Adrenal gland (tissue), 19 donors: ENCODE measurements around the gene PCYOX1L. TPM values are rescaled to one million over a fixed set of nuclear protein-coding genes. Genes with fewer than 3 reads are reported as not detected.

Experiments
- DNase-seq, 7 donors: peaks; one replicate each; pipeline ENCODE4 v3.0.0-alpha.2; 2019 to 2020
- H3K27ac ChIP-seq, 5 donors: fragments of 200-600 bp; sonication (generic) in 4 of 5; 1 replicate in 3 of 5; 2 replicates in 2 of 5; pipeline versions ENCODE4 v1.5.1 to v1.8.0; 2016 to 2020; ENCODE audit warnings: mild to moderate bottlenecking in 1 of 5
- H3K27me3 ChIP-seq: fragments of 200-600 bp; 2 replicates; pipeline ENCODE4 v1.8.0; 2021
- H3K36me3 ChIP-seq, 2 donors: fragments of 200-600 bp; replicated peaks in 1 of 2; 1 replicate in 1 of 2; 2 replicates in 1 of 2; pipeline versions ENCODE4 v1.5.1 to v1.8.0; 2018 to 2022
- H3K4me1 ChIP-seq, 2 donors: fragments of 200-600 bp; replicated peaks in 1 of 2; 1 replicate in 1 of 2; 2 replicates in 1 of 2; pipeline versions ENCODE4 v1.5.1 to v1.8.0; 2018 to 2021
- H3K4me3 ChIP-seq, 4 donors: fragments of 200-600 bp; sonication (generic) in 3 of 4; one replicate each; pipeline ENCODE4 v1.5.1; 2016 to 2018
- H3K9me3 ChIP-seq, 3 donors: fragments of 200-600 bp; sonication (generic) in 1 of 3; replicated peaks in 1 of 3; 1 replicate in 2 of 3; 2 replicates in 1 of 3; pipeline versions ENCODE4 v1.5.1 to v1.8.0; 2016 to 2021
- POLR2A ChIP-seq, 2 donors: fragments of 450-650 bp; IDR thresholded peaks; one replicate each; pipeline ENCODE4 v1.6.1; 2017; ENCODE audit warnings: antibody characterized with exemption in 2 of 2, mild to moderate bottlenecking in 2 of 2, moderate library complexity in 1 of 2
- WGBS, 4 donors: extraction: QIAGEN DNeasy Blood & Tissue Kit in 2 of 4; methylation state at CpG; one replicate each; pipeline versions ENCODE4 v1.1.5 to v1.1.7; 2013 to 2017; 5-methylcytosine and 5-hydroxymethylcytosine counted together
- intact Hi-C, 2 donors: fragments of 100-400 bp; cut with DNase I; formaldehyde crosslinking; loops; one replicate each; pipeline versions ENCODE4 v1.14.1 to v1.15.0; 2022 to 2023
- long read RNA-seq, 10 donors: library from polyadenylated mRNA in 3 of 10; unstranded in 2 of 10; stranded (forward) in 1 of 10; transcript quantifications; one replicate each; pipeline ENCODE4 v2.0.0 and lab custom pipeline, GENCODE V29; 2021 to 2026
- polyA plus RNA-seq, 3 donors: library from polyadenylated mRNA; stranded (reverse); fragments of 200-250 nt in 2 of 3; fragments of 350-450 nt in 1 of 3; fragmentation: Illumina TruSeq in 1 of 3; extraction: RNeasy Lipid Tissue Mini Kit (QIAGEN cat#74804) in 1 of 3; gene quantifications; one replicate each; pipeline ENCODE4 v1.2.3, GENCODE V29; 2013 to 2014
- total RNA-seq, 9 donors: library from RNA; depleted of rRNA in 4 of 9; stranded (reverse); fragments of >200 nt in 4 of 9; fragments of 120-200 nt in 1 of 9; fragmentation: NEBNext Ultra II Directional in 1 of 9; extraction: Animal tissue kit (Norgen Biotek cat#: 25700) in 1 of 9; gene quantifications; one replicate each; pipeline versions ENCODE4 v1.1.0 to v1.2.4, GENCODE V29; 2013 to 2023
- TF ChIP-seq, protein P1 (sequence below), 6 experiments: fragments of 450-650 bp in 4 of 6; fragments of 200-600 bp in 2 of 6; sonication (generic) in 1 of 6; IDR thresholded peaks; 1 replicate in 5 of 6; 2 replicates in 1 of 6; pipeline versions ENCODE4 v1.5.1 to v1.8.0; 2016 to 2021; ENCODE audit warnings: antibody characterized with exemption in 6 of 6, mild to moderate bottlenecking in 2 of 6, moderate library complexity in 1 of 6
- donor health status: healthy with polysubstance abuse.
- donor health status: Bipolar disorder and iron deficiency.
- donor health status: DM: yes; HTN: yes; CAD: no.
- donor health status: DM: no; HTN: no; CAD: no.
- donor health status: DM: no; HTN: no; CAD: no.
- donor health status: DM: yes; HTN: yes; CAD: no.

Gene PCYOX1L, protein sequence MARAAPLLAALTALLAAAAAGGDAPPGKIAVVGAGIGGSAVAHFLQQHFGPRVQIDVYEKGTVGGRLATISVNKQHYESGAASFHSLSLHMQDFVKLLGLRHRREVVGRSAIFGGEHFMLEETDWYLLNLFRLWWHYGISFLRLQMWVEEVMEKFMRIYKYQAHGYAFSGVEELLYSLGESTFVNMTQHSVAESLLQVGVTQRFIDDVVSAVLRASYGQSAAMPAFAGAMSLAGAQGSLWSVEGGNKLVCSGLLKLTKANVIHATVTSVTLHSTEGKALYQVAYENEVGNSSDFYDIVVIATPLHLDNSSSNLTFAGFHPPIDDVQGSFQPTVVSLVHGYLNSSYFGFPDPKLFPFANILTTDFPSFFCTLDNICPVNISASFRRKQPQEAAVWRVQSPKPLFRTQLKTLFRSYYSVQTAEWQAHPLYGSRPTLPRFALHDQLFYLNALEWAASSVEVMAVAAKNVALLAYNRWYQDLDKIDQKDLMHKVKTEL
- total RNA-seq: 10 to 100 TPM in 2 of 9 donors, 1 to 10 TPM in 7; 4.7 to 17.1 (median 8.1) TPM
- 10 to 100 TPM; 12.3 to 15.4 (median 15.0) TPM for polyA plus RNA-seq
- long read RNA-seq, donor 1, full-length matches to known transcripts: 9 of 9 reads
- long read RNA-seq, donor 1, partial matches to known transcripts: 0 of 9 reads
- long read RNA-seq, donor 1, other reads (novel, unspliced or antisense): 0 of 9 reads
- long read RNA-seq, donor 2, partial matches to known transcripts: 9 of 10 reads
- long read RNA-seq, donor 2, other reads (novel, unspliced or antisense): 0 of 10 reads
- long read RNA-seq, donor 3, full-length matches to known transcripts: 10 of 22 reads
- long read RNA-seq, donor 3, partial matches to known transcripts: 12 of 22 reads
- long read RNA-seq, donor 3, other reads (novel, unspliced or antisense): 0 of 22 reads
- long read RNA-seq, donor 4, partial matches to known transcripts: 0 of 5 reads
- long read RNA-seq, donor 4, other reads (novel, unspliced or antisense): 1 of 5 reads
- long read RNA-seq, donor 5, full-length matches to known transcripts: 28 of 29 reads
- long read RNA-seq, donor 5, partial matches to known transcripts: 1 of 29 reads
- long read RNA-seq, donor 5, other reads (novel, unspliced or antisense): 0 of 29 reads
- long read RNA-seq, donor 6, partial matches to known transcripts: 0 of 4 reads
- long read RNA-seq, donor 6, other reads (novel, unspliced or antisense): 1 of 4 reads
- long read RNA-seq, donor 7, transcript PCYOX1L-201 (6 exons, 2,546 nt): major isoform, 7 of 8 reads
- long read RNA-seq, donor 7, partial matches to known transcripts: 0 of 8 reads
- long read RNA-seq, donor 7, other reads (novel, unspliced or antisense): 0 of 8 reads
- long read RNA-seq, donor 8, full-length matches to known transcripts: 25 of 32 reads
- long read RNA-seq, donor 8, partial matches to known transcripts: 7 of 32 reads
- long read RNA-seq, donor 8, other reads (novel, unspliced or antisense): 0 of 32 reads
- long read RNA-seq, donor 9, full-length matches to known transcripts: 9 of 18 reads
- long read RNA-seq, donor 9, partial matches to known transcripts: 9 of 18 reads
- long read RNA-seq, donor 9, other reads (novel, unspliced or antisense): 0 of 18 reads
- long read RNA-seq, donor 10, full-length matches to known transcripts: 7 of 7 reads
- long read RNA-seq, donor 10, partial matches to known transcripts: 0 of 7 reads
- long read RNA-seq, donor 10, other reads (novel, unspliced or antisense): 0 of 7 reads

DNA sequence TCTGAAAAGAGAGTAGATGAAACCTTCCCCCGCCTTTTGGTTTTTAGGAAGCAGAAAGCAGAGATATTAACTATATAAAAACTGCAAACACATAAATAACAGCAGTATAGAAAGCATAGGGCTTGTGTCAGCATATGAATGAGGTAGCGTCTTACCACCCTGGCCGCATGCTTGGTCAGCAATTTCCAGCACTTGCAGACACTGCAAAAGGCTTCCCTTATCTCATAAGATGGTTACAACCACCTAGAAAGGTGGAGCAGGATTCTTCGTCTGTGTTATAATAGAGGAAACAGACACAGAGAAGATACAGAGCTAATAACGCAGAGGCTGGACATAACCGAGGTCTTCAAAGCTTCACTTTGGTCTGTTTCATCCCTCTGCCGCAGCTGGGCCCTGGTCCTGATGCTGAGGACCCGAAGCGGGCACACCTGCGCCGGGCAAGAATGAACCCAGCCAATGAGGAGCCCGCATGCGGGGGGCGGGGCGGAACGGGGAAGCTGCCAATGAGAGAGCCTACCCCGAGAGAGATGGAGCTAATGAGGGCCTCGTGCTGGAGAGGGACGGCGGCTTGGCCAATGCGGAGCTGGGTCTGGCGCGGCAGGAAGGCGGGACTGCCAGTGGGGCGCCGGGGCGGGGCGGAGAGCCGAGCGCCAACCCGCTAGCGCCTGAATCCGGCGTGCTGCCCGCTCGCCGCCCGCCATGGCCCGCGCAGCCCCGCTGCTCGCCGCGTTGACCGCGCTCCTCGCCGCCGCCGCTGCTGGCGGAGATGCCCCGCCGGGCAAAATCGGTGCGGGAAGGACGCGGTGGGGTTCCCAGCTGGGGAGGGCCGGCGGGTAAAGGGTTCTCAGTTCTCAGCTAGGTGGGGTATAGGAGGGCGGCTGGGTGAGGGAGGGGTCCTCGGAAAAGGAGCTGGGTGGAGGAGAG is at the start of gene PCYOX1L:
TSS of gene PCYOX1L (plus strand) at position 677 of the 924 bp plus-strand sequence. CDS start at position 700, 23 bp downstream.
- Histone ChIP-seq H3K4me1 (peaks cover 7 to 10% of the 10 kb centered on the region in 2 donors), H3K27ac (peak within 1 kb of the TSS in 3 of 5 donors; percentile 10 to 53 (median 48)), H3K4me3 (peak within 1 kb of the TSS in 3 of 4 donors; percentile 29 to 94 (median 57)), H3K27me3 (no peaks in the 10 kb centered on the region), H3K36me3 (peaks cover 0 to 12% of the 10 kb centered on the region in 2 donors), H3K9me3 (no peaks in the 10 kb centered on the region)
- peak; percentile 93 to 97 (median 96) for DNase-seq
- WGBS, 4 donors: 2 to 3% (median 2%) methylated on average over 13 to 60 of the region's 61 CpGs
- intact Hi-C loops: no loop called here
- TF ChIP-seq, protein P1, sequence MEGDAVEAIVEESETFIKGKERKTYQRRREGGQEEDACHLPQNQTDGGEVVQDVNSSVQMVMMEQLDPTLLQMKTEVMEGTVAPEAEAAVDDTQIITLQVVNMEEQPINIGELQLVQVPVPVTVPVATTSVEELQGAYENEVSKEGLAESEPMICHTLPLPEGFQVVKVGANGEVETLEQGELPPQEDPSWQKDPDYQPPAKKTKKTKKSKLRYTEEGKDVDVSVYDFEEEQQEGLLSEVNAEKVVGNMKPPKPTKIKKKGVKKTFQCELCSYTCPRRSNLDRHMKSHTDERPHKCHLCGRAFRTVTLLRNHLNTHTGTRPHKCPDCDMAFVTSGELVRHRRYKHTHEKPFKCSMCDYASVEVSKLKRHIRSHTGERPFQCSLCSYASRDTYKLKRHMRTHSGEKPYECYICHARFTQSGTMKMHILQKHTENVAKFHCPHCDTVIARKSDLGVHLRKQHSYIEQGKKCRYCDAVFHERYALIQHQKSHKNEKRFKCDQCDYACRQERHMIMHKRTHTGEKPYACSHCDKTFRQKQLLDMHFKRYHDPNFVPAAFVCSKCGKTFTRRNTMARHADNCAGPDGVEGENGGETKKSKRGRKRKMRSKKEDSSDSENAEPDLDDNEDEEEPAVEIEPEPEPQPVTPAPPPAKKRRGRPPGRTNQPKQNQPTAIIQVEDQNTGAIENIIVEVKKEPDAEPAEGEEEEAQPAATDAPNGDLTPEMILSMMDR (IDR thresholded peaks at IDR 0.05): no peak
- TF ChIP-seq POLR2A (IDR thresholded peaks at IDR 0.05): peak; percentile 28 to 43

DNA sequence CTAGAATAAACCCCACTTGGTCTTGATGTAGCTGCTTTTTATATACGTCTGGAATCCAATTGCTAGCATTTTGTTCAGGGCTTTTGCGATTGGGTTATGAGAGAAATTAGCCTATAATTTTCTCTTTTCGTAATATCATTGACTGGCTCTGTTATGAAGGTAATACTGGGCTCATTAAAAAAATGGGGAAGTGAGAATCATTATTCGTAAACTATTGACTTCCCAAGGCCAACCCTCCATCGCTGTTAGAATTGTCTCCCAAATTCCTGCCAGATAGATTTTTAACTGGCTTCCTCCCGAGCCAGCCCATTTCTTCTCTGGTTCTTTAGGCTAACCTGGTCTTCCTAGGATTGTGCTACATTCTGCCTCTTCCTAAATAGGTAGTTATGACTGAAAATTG is 48.5 kb upstream of the PCYOX1L start:
- H3K9me3 ChIP-seq: no peaks in the 10 kb centered on the region
- H3K4me3 ChIP-seq: no peak overlapping the region
- no peaks in the 10 kb centered on the region for H3K36me3 ChIP-seq
- no peak for DNase-seq
- TF ChIP-seq POLR2A (IDR thresholded peaks at IDR 0.05): no peak
- TF ChIP-seq, protein P1 (IDR thresholded peaks at IDR 0.05): no peak
- WGBS, 4 donors: 74 to 81% (median 81%) methylated on average over 6 of the region's 6 CpGs
- intact Hi-C loops: no loop called here
- no peaks in the 10 kb centered on the region for H3K27me3 ChIP-seq
- no peaks in the 10 kb centered on the region for H3K4me1 ChIP-seq
- H3K27ac ChIP-seq: no peak overlapping the region

GRCh38 chr5:149310488-149310887 is 47.4 kb upstream of the PCYOX1L start:
- Histone ChIP-seq H3K4me1 (no peaks in the 10 kb centered on the region), H3K9me3 (no peaks in the 10 kb centered on the region), H3K36me3 (no peaks in the 10 kb centered on the region), H3K27ac (no peak overlapping the region), H3K27me3 (no peaks in the 10 kb centered on the region), H3K4me3 (no peak overlapping the region)
- intact Hi-C loops: no loop called here
- DNase-seq: no peak
- 80 to 84% (median 82%) methylated on average over 4 of the region's 4 CpGs for WGBS, 4 donors
- TF ChIP-seq, protein P1 (IDR thresholded peaks at IDR 0.05): no peak
- TF ChIP-seq POLR2A (IDR thresholded peaks at IDR 0.05): no peak
